NCI-H2029 treated with DMSO at 0.1 percent for 48 hours (cell line): ENCODE data around the gene BMS1.
"Not testable (repeated sequence)": the region's sequence is repeated elsewhere in the genome, so short reads cannot be mapped to it uniquely, and the experiment has no call there.

Source experiments
- DNase-seq: peaks from one replicate; lab custom pipeline; 2025; lab: John Stamatoyannopoulos, UW

BMS1 gene

DNA sequence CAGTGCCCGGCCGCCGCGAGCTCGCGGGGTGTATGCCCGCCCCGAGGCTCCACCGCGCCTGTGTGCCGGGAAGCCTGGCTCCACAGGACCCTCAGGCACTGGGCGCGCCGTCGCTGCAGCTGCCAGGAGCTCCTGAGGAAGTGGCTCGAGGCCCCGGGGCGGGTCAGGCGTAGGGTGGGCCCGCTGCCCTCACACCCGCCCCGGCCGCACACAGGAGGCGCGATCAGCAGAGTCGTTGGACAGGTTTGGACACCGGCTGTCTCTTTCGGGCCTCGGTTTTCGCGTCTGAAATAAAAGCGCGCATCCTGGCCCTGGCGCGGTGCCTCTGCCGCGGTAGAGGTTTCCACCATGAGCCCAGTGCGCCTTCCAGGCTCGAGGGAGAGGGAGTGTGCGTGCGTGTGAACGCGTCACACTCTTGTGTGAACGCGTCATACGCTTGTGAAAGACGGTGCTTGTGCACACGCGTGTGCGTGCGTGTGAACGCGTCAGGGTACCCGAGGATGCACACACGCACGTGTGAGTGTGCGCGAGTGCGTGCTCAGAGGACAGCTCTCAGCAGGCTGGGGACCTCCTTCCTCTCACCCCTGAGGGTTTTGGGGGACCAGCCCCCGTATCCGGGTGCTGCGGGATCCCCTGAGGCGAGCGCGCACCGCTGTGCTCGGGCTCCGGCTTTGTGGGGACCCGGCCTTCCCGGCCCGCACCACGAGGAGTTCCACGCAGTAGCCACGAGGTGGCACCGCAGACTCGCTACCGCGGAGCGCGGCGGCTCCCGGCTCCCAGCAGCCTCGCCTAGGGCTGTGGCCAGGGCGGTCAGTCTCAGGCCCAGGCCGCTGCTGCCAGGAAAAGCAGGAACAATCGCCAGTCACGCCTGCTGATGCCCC lies 83.8 kb downstream of the BMS1 start:
- no peak for DNase-seq

DNA sequence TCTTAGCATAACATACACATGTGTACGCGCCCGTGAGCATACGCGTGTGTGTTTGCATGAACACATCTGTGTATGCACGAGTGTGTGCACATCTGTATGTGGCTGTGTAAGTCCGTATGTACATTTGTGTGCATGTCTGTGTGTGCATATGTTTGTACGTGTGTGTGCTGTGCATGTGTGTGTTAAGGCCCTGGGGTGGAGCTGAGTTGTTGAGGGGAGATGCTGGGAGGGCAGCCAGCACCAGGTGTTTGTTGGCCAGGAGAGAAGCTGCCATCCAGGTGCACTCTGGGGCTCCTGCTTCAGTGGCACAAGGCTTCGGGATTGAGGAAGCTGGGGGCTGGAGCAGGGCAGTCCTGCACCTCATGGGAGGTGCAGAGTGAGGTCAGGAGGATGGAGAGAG lies 85.0 kb downstream of the BMS1 start:
- DNase-seq = no peak

DNA sequence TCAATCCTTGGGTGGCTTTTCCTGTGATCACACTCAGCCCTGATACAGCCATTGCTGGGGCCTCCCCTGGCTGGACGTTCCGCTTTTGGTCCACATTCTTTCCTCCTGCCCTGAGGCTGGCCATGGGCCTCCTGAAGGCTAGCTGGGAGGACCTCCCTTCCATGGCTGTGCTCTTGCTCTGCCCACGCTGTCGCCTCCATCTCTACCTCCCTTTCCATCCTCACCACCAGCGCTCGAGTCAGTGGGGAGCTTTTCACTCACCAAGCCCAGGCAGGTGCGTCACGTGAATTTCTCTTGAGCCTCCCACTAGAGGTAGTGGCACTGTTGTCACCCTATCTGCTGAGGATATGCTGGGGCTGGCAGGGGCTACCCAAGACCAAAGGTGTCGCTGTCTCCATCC lies 85.9 kb downstream of the BMS1 start:
- DNase-seq = no peak

- no peak for DNase-seq
These were observed 87.4 kb downstream of the BMS1 start for GRCh38 chr10:42869977-42870350.

GRCh38 chr10:42871138-42871641 lies 88.6 kb downstream of the BMS1 start:
- not testable (repeated sequence) for DNase-seq

- no peak for DNase-seq
These were observed 89.2 kb downstream of the BMS1 start for GRCh38 chr10:42871823-42872222.

- DNase-seq = no peak
These were observed 90.4 kb downstream of the BMS1 start for GRCh38 chr10:42872865-42873435.

GRCh38 chr10:42874713-42875387 lies 92.3 kb downstream of the BMS1 start:
- no peak for DNase-seq

GRCh38 chr10:42875388-42875755 lies 92.8 kb downstream of the BMS1 start:
- no peak for DNase-seq

GRCh38 chr10:42875798-42876341 lies 93.3 kb downstream of the BMS1 start:
- no peak for DNase-seq

DNA sequence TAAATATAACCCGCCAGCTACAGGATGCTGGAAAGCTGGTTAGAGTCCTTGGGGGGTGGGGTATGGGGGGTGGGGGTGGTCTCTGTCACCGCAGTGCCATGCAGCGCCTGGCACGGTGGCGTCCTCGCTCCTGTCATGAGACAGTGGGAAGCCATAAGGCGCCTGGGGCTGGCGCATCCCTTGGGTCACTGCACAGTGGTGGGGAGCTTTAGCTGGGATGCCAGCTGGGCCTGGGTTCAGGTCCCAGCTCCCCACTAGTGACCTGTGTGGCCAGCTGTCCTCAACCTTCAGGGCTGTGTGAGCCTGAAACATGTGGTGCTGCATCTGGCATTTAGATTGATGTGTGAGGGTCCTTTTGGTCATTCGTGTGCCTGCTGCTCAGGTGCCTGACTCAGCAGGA lies 93.9 kb downstream of the BMS1 start:
- no peak for DNase-seq

DNA sequence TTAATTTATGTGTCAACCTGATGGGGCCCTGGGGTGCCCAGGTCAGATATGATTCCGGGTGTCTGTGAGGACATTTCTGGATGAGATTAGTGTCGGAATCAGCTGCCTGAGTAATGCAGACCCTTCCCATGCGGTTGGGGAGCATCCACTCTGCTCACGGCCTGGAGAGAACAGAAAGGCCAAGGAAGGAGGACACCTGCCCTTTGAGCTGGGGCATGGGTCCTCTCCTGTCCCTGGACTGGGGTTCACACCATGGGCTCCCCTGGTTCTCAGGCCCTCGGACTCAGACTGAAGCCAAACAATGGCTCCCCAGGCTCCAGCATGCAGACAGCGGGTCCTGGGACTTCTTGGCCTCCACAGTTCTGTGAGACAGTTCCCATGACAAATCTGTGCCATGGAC lies 94.3 kb downstream of the BMS1 start:
- DNase-seq = no peak

- no peak for DNase-seq
These were observed 95.0 kb downstream of the BMS1 start for GRCh38 chr10:42877496-42878030.

- no peak for DNase-seq
These were observed 95.7 kb downstream of the BMS1 start for GRCh38 chr10:42878134-42878820.

DNA sequence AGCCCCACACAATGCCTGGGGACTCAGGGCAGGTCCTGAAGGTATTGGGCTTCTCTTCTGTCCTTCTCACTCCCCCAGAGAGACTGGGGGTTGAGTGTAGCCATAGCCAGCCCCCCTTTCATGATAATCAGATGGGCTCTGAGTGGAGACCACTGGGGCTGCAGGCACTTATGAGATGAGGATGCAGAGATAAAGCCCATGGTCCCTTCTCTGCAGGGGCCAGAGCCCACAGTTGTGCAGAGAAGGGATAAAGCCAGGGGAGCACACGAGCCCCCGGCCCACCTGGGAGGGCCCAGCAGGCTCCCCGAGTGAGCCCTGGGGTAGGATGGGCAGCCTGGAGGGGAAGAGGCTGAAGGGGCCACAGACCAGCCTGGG lies 96.2 kb downstream of the BMS1 start:
- DNase-seq = no peak

- no peak for DNase-seq
These were observed 97.0 kb downstream of the BMS1 start for GRCh38 chr10:42879380-42880254.

- DNase-seq = no peak
These were observed 97.6 kb downstream of the BMS1 start for GRCh38 chr10:42880255-42880620.

- no peak for DNase-seq
These were observed 100.0 kb downstream of the BMS1 start for GRCh38 chr10:42882597-42882996.
